Fibroblast of pulmonary artery (primary cell): ENCODE data around the gene CARD9.

ENCODE experiments used
- DNase-seq: peaks from one replicate; pipeline ENCODE4 v3.0.0-alpha.2; 2010; ENCODE audit warnings: low read depth
- H3K4me3 ChIP-seq: replicated peaks from 2 replicates; pipeline ENCODE4 v1.5.1; 2011; ENCODE audit warnings: low read depth, mild to moderate bottlenecking, control low read depth, low read length, moderate library complexity
- CTCF ChIP-seq: IDR thresholded peaks from 2 replicates; pipeline ENCODE4 v1.5.1; 2011; ENCODE audit warnings: mild to moderate bottlenecking, control low read depth, low read length, inconsistent platforms; ENCODE audit errors: missing control alignments

Gene CARD9

GRCh38 chr9:136405481-136405880 lies 32.0 kb upstream of the CARD9 start:
- no peak for TF ChIP-seq CTCF
- no peak overlapping the region for H3K4me3 ChIP-seq
- DNase-seq = no peak

- no peak overlapping the region for H3K4me3 ChIP-seq
- no peak for DNase-seq
Measured at GRCh38 chr9:136404801-136405136, 31.3 kb upstream of the CARD9 start.

GRCh38 chr9:136403915-136404800 lies 30.7 kb upstream of the CARD9 start:
- no peak for DNase-seq

More at GRCh38 chr9:136404801-136405136, 31.3 kb upstream of the CARD9 start:
- TF ChIP-seq CTCF = no peak

GRCh38 chr9:136403538-136403914 lies 30.1 kb upstream of the CARD9 start:
- TF ChIP-seq CTCF = no peak
- DNase-seq = no peak
- no peak overlapping the region for H3K4me3 ChIP-seq

More at GRCh38 chr9:136403915-136404800, 30.7 kb upstream of the CARD9 start:
- no peak overlapping the region for H3K4me3 ChIP-seq
- TF ChIP-seq CTCF = no peak

GRCh38 chr9:136402067-136402466 lies 28.6 kb upstream of the CARD9 start:
- no peak for TF ChIP-seq CTCF
- H3K4me3 ChIP-seq = no peak overlapping the region
- no peak for DNase-seq

GRCh38 chr9:136401173-136401922 lies 27.9 kb upstream of the CARD9 start:
- no peak for TF ChIP-seq CTCF
- H3K4me3 ChIP-seq = no peak overlapping the region
- DNase-seq = no peak
